Suppressor macrophage treated with lipopolysaccharide for 1 hour (primary cell): ENCODE measurements around the gene COQ2.

Experiments
- DNase-seq, 3 donors: peaks; one replicate each; pipeline ENCODE4 v3.0.0-alpha.2; 2020 to 2022

COQ2 gene

DNA sequence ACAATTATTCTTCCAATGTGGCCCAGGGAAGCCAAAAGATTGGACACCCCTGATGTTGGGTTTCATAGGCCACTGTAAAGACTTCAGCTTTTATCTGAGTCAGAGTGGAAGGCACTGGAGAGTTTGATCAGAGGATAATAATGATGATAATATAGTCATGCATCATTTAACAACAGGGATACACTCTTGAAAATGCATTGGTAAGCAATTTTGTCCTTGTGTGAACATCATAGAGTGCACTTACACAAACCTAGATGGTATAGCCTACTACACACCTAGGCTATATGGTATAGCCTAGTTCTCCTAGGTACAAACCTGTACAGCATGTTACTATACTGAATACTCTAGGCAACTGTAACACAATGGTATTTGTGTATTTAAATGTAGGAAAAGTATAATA lies 70.5 kb downstream of the COQ2 start:
- DNase-seq, result no peak
